Liver (tissue), 9 donors: ENCODE data around the gene GUCY2F. TPM values are rescaled to one million over a fixed set of nuclear protein-coding genes. Genes with fewer than 3 reads are reported as not detected.

Experiments used
- DNase-seq: peaks from one replicate; pipeline ENCODE4 v3.0.0-alpha.2; 2017; ENCODE audit warnings: low spot score
- H3K27ac ChIP-seq, 2 donors: one replicate each; pipeline ENCODE4 v1.7.0; 2013; ENCODE audit warnings: inconsistent platforms in 2 of 2, low read length in 2 of 2, control low read depth in 1 of 2, low read depth in 1 of 2, mild to moderate bottlenecking in 1 of 2
- H3K27me3 ChIP-seq, 4 donors: one replicate each; pipeline versions ENCODE4 v1.6.1 to v1.7.0; 2013; ENCODE audit warnings: low read length in 3 of 4, inconsistent platforms in 1 of 4, mild to moderate bottlenecking in 1 of 4, moderate library complexity in 1 of 4; ENCODE audit not compliant: control insufficient read depth in 4 of 4, insufficient read depth in 4 of 4
- H3K36me3 ChIP-seq, 4 donors: one replicate each; pipeline versions ENCODE4 v1.6.1 to v1.7.0; 2013; ENCODE audit warnings: low read length in 3 of 4, mild to moderate bottlenecking in 3 of 4, low read depth in 1 of 4, moderate library complexity in 1 of 4; ENCODE audit not compliant: control insufficient read depth in 4 of 4, insufficient read depth in 3 of 4
- H3K4me1 ChIP-seq, 4 donors: one replicate each; pipeline versions ENCODE4 v1.6.1 to v1.7.0; 2013; ENCODE audit warnings: low read length in 3 of 4, mild to moderate bottlenecking in 3 of 4, moderate library complexity in 1 of 4; ENCODE audit not compliant: control insufficient read depth in 4 of 4, insufficient read depth in 4 of 4
- H3K4me3 ChIP-seq, 3 donors: one replicate each; pipeline versions ENCODE4 v1.6.1 to v1.7.0; 2013; ENCODE audit warnings: low read length in 3 of 3, control low read depth in 1 of 3, low read depth in 1 of 3, mild to moderate bottlenecking in 1 of 3
- H3K9ac ChIP-seq, 2 donors: one replicate each; pipeline ENCODE4 v1.7.0; 2013; ENCODE audit warnings: low read length in 2 of 2, mild to moderate bottlenecking in 2 of 2, moderate library complexity in 2 of 2, control low read depth in 1 of 2, low read depth in 1 of 2
- H3K9me3 ChIP-seq, 4 donors: one replicate each; pipeline versions ENCODE4 v1.6.1 to v1.7.0; 2013; ENCODE audit warnings: low read length in 3 of 4; ENCODE audit not compliant: control insufficient read depth in 4 of 4
- ATF3 ChIP-seq: IDR thresholded peaks from 2 replicates; pipeline ENCODE4 v1.6.1; 2016; ENCODE audit warnings: antibody characterized with exemption
- CTCF ChIP-seq: fragments of 150-350 bp; IDR thresholded peaks from 2 replicates; pipeline ENCODE4 v1.5.1; 2017; ENCODE audit warnings: improper control_type of control experiment, low read depth, low read length; ENCODE audit not compliant: missing input control
- EGR1 ChIP-seq, 2 donors: IDR thresholded peaks; 2 replicates each; pipeline ENCODE4 v1.6.1; 2016 to 2018; ENCODE audit warnings: antibody characterized with exemption in 2 of 2, low read depth in 2 of 2
- FOXA1 ChIP-seq: IDR thresholded peaks from 2 replicates; pipeline ENCODE4 v1.6.1; 2016; ENCODE audit warnings: antibody characterized with exemption
- FOXA2 ChIP-seq: IDR thresholded peaks from 2 replicates; pipeline ENCODE4 v1.6.1; 2016; ENCODE audit warnings: antibody characterized with exemption
- GABPA ChIP-seq, 2 donors: IDR thresholded peaks in 1 of 2; conservative IDR thresholded peaks in 1 of 2; 2 replicates each; pipeline ENCODE4 v1.6.1; 2016; ENCODE audit warnings: antibody characterized with exemption in 2 of 2, mild to moderate bottlenecking in 1 of 2, moderate library complexity in 1 of 2
- HNF4A ChIP-seq, 2 donors: conservative IDR thresholded peaks; 2 replicates each; pipeline ENCODE4 v1.6.1; 2016; ENCODE audit warnings: antibody characterized with exemption in 2 of 2, mild to moderate bottlenecking in 2 of 2
- HNF4G ChIP-seq: IDR thresholded peaks from 2 replicates; pipeline ENCODE4 v1.6.1; 2016; ENCODE audit warnings: antibody characterized with exemption
- JUND ChIP-seq, 2 donors: IDR thresholded peaks; 2 replicates each; pipeline ENCODE4 v1.6.1; 2016; ENCODE audit warnings: antibody characterized with exemption in 2 of 2
- MAX ChIP-seq: IDR thresholded peaks from 2 replicates; pipeline ENCODE4 v1.6.1; 2016; ENCODE audit warnings: antibody characterized with exemption
- RAD21 ChIP-seq, 2 donors: IDR thresholded peaks; 2 replicates each; pipeline ENCODE4 v1.6.1; 2016; ENCODE audit warnings: antibody characterized with exemption in 2 of 2, mild to moderate bottlenecking in 2 of 2
- REST ChIP-seq: IDR thresholded peaks from 2 replicates; pipeline ENCODE4 v1.6.1; 2016; ENCODE audit warnings: antibody characterized with exemption, mild to moderate bottlenecking
- RXRA ChIP-seq, 2 donors: IDR thresholded peaks; 2 replicates each; pipeline ENCODE4 v1.6.1; 2017 to 2018; ENCODE audit warnings: antibody characterized with exemption in 2 of 2, mild to moderate bottlenecking in 1 of 2
- SP1 ChIP-seq: IDR thresholded peaks from 2 replicates; pipeline ENCODE4 v1.6.1; 2018; ENCODE audit warnings: antibody characterized with exemption, mild to moderate bottlenecking
- TAF1 ChIP-seq: conservative IDR thresholded peaks from 2 replicates; pipeline ENCODE4 v1.6.1; 2016; ENCODE audit warnings: antibody characterized with exemption, mild to moderate bottlenecking
- YY1 ChIP-seq: IDR thresholded peaks from 2 replicates; pipeline ENCODE4 v1.6.1; 2016; ENCODE audit warnings: antibody characterized with exemption, mild to moderate bottlenecking
- ZBTB33 ChIP-seq: IDR thresholded peaks from 2 replicates; pipeline ENCODE4 v1.6.1; 2016; ENCODE audit warnings: antibody characterized with exemption
- WGBS: extraction: QIAGEN DNeasy Blood & Tissue Kit; methylation state at CpG from one replicate; pipeline ENCODE4 v1.1.7; 2013; 5-methylcytosine and 5-hydroxymethylcytosine counted together
- polyA plus RNA-seq, 2 donors: library from polyadenylated mRNA; stranded (reverse) in 1 of 2; unstranded in 1 of 2; fragments of 200-250 nt in 1 of 2; fragments of >200 nt in 1 of 2; fragmentation: Nextera tagmentation in 1 of 2; extraction: Ambion mirVana in 1 of 2; gene quantifications; one replicate each; pipeline versions ENCODE4 v1.2.1 to v1.2.3, GENCODE V29; 2013 to 2015
- total RNA-seq, 2 donors: library from RNA; depleted of rRNA; stranded (reverse); fragments of >200 nt; gene quantifications; one replicate each; pipeline ENCODE4 v1.2.3, GENCODE V29; 2014
- donor health status: healthy.
- donor health status: healthy.
- donor health status: healthy.
- donor health status: healthy.
- donor health status: healthy.

GUCY2F gene
- total and polyA plus RNA-seq, 4 donors = under 0.01 TPM; not detected in 2

- Histone ChIP-seq H3K9me3 (no peaks in the 10 kb centered on the region), H3K36me3 (no peaks in the 10 kb centered on the region), H3K4me1 (no peaks in the 10 kb centered on the region), H3K27me3 (no peaks in the 10 kb centered on the region), H3K27ac (no peak overlapping the region), H3K9ac (no peak overlapping the region), H3K4me3 (no peak overlapping the region)
- DNase-seq = no peak
- TF ChIP-seq ZBTB33 (no peak), FOXA1 (no peak), FOXA2 (no peak), JUND (IDR thresholded peaks at IDR 0.05) (no peak), SP1 (no peak), ATF3 (no peak), RXRA (IDR thresholded peaks at IDR 0.05) (no peak)
Observed at GRCh38 chrX:109508915-109509314, 27.0 kb upstream of the GUCY2F start.

- Histone ChIP-seq H3K9me3 (no peaks in the 10 kb centered on the region), H3K4me1 (no peaks in the 10 kb centered on the region), H3K9ac (no peak overlapping the region), H3K27ac (no peak overlapping the region), H3K4me3 (no peak overlapping the region), H3K27me3 (no peaks in the 10 kb centered on the region), H3K36me3 (no peaks in the 10 kb centered on the region)
- TF ChIP-seq HNF4A (conservative IDR thresholded peaks at IDR 0.05) = no peak
- TF ChIP-seq JUND (IDR thresholded peaks at IDR 0.05) = no peak
- no peak for TF ChIP-seq GABPA (IDR thresholded peaks at IDR 0.05 in 1 of 2, conservative IDR thresholded peaks at IDR 0.05 in 1 of 2)
- TF ChIP-seq RXRA (IDR thresholded peaks at IDR 0.05) = no peak
- TF ChIP-seq YY1 = no peak
- DNase-seq = no peak
- WGBS = 69% methylated on average over 3 of the region's 3 CpGs
Observed at GRCh38 chrX:109501176-109501575, 19.3 kb upstream of the GUCY2F start.

- WGBS = 85% methylated on average over 1 of the region's 1 CpG
- TF ChIP-seq ZBTB33 = no peak
- no peak for TF ChIP-seq RXRA (IDR thresholded peaks at IDR 0.05)
- no peak for TF ChIP-seq GABPA (IDR thresholded peaks at IDR 0.05 in 1 of 2, conservative IDR thresholded peaks at IDR 0.05 in 1 of 2)
- TF ChIP-seq HNF4A (conservative IDR thresholded peaks at IDR 0.05) = no peak
- TF ChIP-seq HNF4G = no peak
- TF ChIP-seq CTCF = no peak
- no peak for TF ChIP-seq EGR1 (IDR thresholded peaks at IDR 0.05; ENCODE audit: low read depth in 2 of 2)
- no peak for TF ChIP-seq TAF1
- no peak for TF ChIP-seq MAX
- no peak for TF ChIP-seq REST
- TF ChIP-seq SP1 = no peak
- TF ChIP-seq RAD21 (IDR thresholded peaks at IDR 0.05) = no peak
- Histone ChIP-seq H3K4me3 (no peak overlapping the region), H3K27ac (no peak overlapping the region), H3K9ac (no peak overlapping the region), H3K27me3 (no peaks in the 10 kb centered on the region), H3K4me1 (no peaks in the 10 kb centered on the region), H3K9me3 (no peaks in the 10 kb centered on the region), H3K36me3 (no peaks in the 10 kb centered on the region)
- no peak for DNase-seq
Observed at GRCh38 chrX:109498434-109498833, 16.5 kb upstream of the GUCY2F start.
